Astrocyte of the cerebellum (primary cell): Measurements from ENCODE around the gene CAMTA1.
A peak's percentile ranks its signal among the peaks of the same experiment; 100 is the strongest.

ENCODE experiments used
- DNase-seq: peaks from one replicate; pipeline ENCODE4 v3.0.0-alpha.2; 2011; ENCODE audit warnings: low read depth
- H3K4me3 ChIP-seq: 2 replicates; pipeline ENCODE4 v1.5.1; 2011; ENCODE audit warnings: mild to moderate bottlenecking, low read depth, low read length, moderate library complexity
- in situ Hi-C: cut with HindIII; loops from 2 replicates; pipeline ENCODE4 v1.10.0; 2017; ENCODE audit warnings: low sequenced_read_pairs
- TF ChIP-seq, protein P1 (sequence below): IDR thresholded peaks from 2 replicates; pipeline ENCODE4 v1.5.1; 2012; ENCODE audit warnings: low read length, low read depth, moderate library complexity, mild to moderate bottlenecking; ENCODE audit errors: missing control alignments

The CAMTA1 gene

DNA sequence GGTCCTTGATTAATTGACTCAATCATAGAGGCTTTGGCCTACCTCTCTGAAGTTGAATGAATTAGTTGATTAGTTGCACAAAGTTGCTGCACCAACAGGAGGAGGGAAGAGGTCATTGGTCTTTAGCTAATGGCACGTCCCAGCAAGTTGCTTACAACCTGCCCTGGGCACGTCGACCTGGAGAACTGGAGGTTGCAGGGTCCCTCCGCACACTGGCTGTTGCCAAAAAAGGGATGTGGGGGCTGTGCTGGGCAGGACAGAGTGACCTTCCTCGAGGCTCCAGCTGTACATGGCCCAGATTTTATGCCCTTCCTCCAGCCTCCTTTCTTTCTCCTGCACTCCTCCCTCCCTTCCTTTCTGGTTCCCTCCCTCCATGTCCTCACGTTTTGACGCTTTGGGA, 755.6 kb downstream of the CAMTA1 start:
- H3K4me3 ChIP-seq, result no peak overlapping the region
- DNase-seq, result no peak
- TF ChIP-seq, protein P1, sequence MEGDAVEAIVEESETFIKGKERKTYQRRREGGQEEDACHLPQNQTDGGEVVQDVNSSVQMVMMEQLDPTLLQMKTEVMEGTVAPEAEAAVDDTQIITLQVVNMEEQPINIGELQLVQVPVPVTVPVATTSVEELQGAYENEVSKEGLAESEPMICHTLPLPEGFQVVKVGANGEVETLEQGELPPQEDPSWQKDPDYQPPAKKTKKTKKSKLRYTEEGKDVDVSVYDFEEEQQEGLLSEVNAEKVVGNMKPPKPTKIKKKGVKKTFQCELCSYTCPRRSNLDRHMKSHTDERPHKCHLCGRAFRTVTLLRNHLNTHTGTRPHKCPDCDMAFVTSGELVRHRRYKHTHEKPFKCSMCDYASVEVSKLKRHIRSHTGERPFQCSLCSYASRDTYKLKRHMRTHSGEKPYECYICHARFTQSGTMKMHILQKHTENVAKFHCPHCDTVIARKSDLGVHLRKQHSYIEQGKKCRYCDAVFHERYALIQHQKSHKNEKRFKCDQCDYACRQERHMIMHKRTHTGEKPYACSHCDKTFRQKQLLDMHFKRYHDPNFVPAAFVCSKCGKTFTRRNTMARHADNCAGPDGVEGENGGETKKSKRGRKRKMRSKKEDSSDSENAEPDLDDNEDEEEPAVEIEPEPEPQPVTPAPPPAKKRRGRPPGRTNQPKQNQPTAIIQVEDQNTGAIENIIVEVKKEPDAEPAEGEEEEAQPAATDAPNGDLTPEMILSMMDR, result no peak
- in situ Hi-C loops, result no loop called here

- in situ Hi-C loops, result no loop called here
- H3K4me3 ChIP-seq, result no peak overlapping the region
- DNase-seq, result peak; percentile 43
- TF ChIP-seq, protein P1, result no peak
These were observed 756.4 kb downstream of the CAMTA1 start for GRCh38 chr1:7541629-7542028.

- no peak for DNase-seq
- TF ChIP-seq, protein P1, result no peak
- in situ Hi-C loops, result no loop called here
- no peak overlapping the region for H3K4me3 ChIP-seq
These were observed 758.5 kb downstream of the CAMTA1 start for GRCh38 chr1:7543718-7544090.

- TF ChIP-seq, protein P1, result no peak
- in situ Hi-C loops, result no loop called here
- no peak overlapping the region for H3K4me3 ChIP-seq
- peak; percentile 56 for DNase-seq
These were observed 764.3 kb downstream of the CAMTA1 start for GRCh38 chr1:7549277-7550161.

DNA sequence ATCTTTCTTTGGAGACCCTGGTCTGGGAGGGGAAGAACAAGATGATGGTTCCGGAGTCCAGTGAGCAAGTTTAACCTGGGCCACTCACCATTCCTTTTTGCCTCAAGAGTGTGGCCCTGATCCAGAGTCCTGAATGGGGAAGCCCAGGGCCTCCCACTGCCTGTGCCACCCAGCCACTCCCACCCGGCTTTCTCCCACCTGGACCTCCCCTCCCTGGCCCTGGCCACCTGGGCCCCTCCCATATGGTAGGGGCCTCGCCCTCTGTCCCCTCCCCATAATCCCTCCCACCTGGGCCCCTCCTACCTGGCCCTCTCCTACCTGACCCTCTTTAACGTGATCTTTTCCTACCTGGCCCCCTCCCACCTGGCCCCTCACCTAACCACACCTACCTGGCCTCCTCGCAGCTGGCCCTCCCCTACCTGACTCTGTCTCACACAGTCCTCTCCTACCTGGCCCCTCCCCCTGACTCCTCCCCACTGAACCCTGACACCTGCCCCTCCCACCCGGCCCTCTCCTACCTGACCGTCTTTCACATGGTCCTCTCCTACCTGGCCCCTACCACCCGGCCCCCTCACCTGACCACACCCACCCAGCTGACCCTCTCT, 765.1 kb downstream of the CAMTA1 start:
- TF ChIP-seq, protein P1, result no peak
- in situ Hi-C loops, result no loop called here
- no peak overlapping the region for H3K4me3 ChIP-seq
- no peak for DNase-seq

GRCh38 chr1:7550981-7551380, 765.7 kb downstream of the CAMTA1 start:
- DNase-seq, result no peak
- no peak overlapping the region for H3K4me3 ChIP-seq
- in situ Hi-C loops, result no loop called here
- TF ChIP-seq, protein P1, result no peak
